WI38 (cell line): ENCODE results near the gene ARHGDIA.

Experiments
- H3K4me3 ChIP-seq: 2 replicates; pipeline ENCODE4 v1.5.1; 2011; ENCODE audit warnings: low read depth, mild to moderate bottlenecking, control low read depth, low read length
- CTCF ChIP-seq: IDR thresholded peaks from 2 replicates; pipeline ENCODE4 v1.5.1; 2012; ENCODE audit warnings: low read depth, mild to moderate bottlenecking, control low read depth, low read length

The ARHGDIA gene

GRCh38 chr17:81828656-81829055 lies 42.5 kb downstream of the ARHGDIA start:
- no peak for TF ChIP-seq CTCF
- H3K4me3 ChIP-seq, result no peak overlapping the region

- no peak for TF ChIP-seq CTCF
- no peak overlapping the region for H3K4me3 ChIP-seq
Observed at GRCh38 chr17:81825841-81826466, 45.2 kb downstream of the ARHGDIA start.

GRCh38 chr17:81824595-81824994 lies 46.5 kb downstream of the ARHGDIA start:
- no peak overlapping the region for H3K4me3 ChIP-seq
- no peak for TF ChIP-seq CTCF

GRCh38 chr17:81823820-81824550 lies 47.2 kb downstream of the ARHGDIA start:
- H3K4me3 ChIP-seq, result no peak overlapping the region
- TF ChIP-seq CTCF, result no peak

- no peak for TF ChIP-seq CTCF
- no peak overlapping the region for H3K4me3 ChIP-seq
Observed at GRCh38 chr17:81822996-81823819, 47.9 kb downstream of the ARHGDIA start.

- no peak overlapping the region for H3K4me3 ChIP-seq
- TF ChIP-seq CTCF, result no peak
Observed at GRCh38 chr17:81822312-81822637, 48.9 kb downstream of the ARHGDIA start.
